Osteoblast (primary cell): ENCODE results near the gene TNC. TPM values are rescaled to one million over a fixed set of nuclear protein-coding genes. Genes with fewer than 3 reads are reported as not detected.

Experiments used
- DNase-seq: peaks from one replicate; pipeline ENCODE4 v3.0.0; 2011; ENCODE audit warnings: low spot score, mixed read lengths; ENCODE audit not compliant: insufficient read length; ENCODE audit errors: missing footprints
- H2AFZ ChIP-seq: 2 replicates; pipeline ENCODE4 v1.6.0; 2011; ENCODE audit warnings: mild to moderate bottlenecking, low read length
- H3K27ac ChIP-seq: 2 replicates; pipeline ENCODE4 v1.5.1; 2011; ENCODE audit warnings: mild to moderate bottlenecking, low read depth, low read length, moderate library complexity
- H3K27me3 ChIP-seq: 2 replicates; pipeline ENCODE4 v1.6.0; 2012; ENCODE audit warnings: mild to moderate bottlenecking, control low read depth, inconsistent platforms, low read length, moderate library complexity; ENCODE audit not compliant: insufficient read depth
- H3K36me3 ChIP-seq: 2 replicates; pipeline ENCODE4 v1.5.1; 2011; ENCODE audit warnings: mild to moderate bottlenecking, low read length, control low read depth, moderate library complexity; ENCODE audit not compliant: insufficient read depth
- H3K4me1 ChIP-seq: 2 replicates; pipeline ENCODE4 v1.5.1; 2011; ENCODE audit warnings: mild to moderate bottlenecking, low read length, control low read depth, moderate library complexity; ENCODE audit not compliant: insufficient read depth
- H3K4me2 ChIP-seq: 2 replicates; pipeline ENCODE4 v1.6.0; 2011; ENCODE audit warnings: mild to moderate bottlenecking, low read length; ENCODE audit not compliant: insufficient read depth
- H3K4me3 ChIP-seq: fragments of 200-600 bp; sonication (generic); 3 replicates; pipeline ENCODE4 v1.5.1; 2012; ENCODE audit warnings: mild to moderate bottlenecking, low read length, inconsistent platforms; ENCODE audit not compliant: insufficient read depth
- H3K79me2 ChIP-seq: 2 replicates; pipeline ENCODE4 v1.6.0; 2012; ENCODE audit warnings: mild to moderate bottlenecking, low read length, control low read depth, inconsistent platforms; ENCODE audit not compliant: insufficient read depth
- H3K9me3 ChIP-seq: 2 replicates; pipeline ENCODE4 v1.5.1; 2011; ENCODE audit warnings: low read depth, low read length, control low read depth
- H4K20me1 ChIP-seq: 2 replicates; pipeline ENCODE4 v1.6.0; 2012; ENCODE audit warnings: mild to moderate bottlenecking, low read length, control low read depth; ENCODE audit not compliant: insufficient read depth
- total RNA-seq: library from RNA; depleted of rRNA; stranded (reverse); fragments of >200 nt; gene quantifications from 2 replicates; pipeline ENCODE4 v1.2.3, GENCODE V29; 2012
- TF ChIP-seq, protein P1 (sequence below): IDR thresholded peaks from 2 replicates; pipeline ENCODE4 v1.5.1; 2011; ENCODE audit warnings: mild to moderate bottlenecking, low read depth, low read length, moderate library complexity; ENCODE audit errors: extremely low read depth

The TNC gene
- total RNA-seq, 1 donor: 611 TPM

GRCh38 chr9:115071176-115071575 lies 46.8 kb downstream of the TNC start:
- TF ChIP-seq, protein P1, sequence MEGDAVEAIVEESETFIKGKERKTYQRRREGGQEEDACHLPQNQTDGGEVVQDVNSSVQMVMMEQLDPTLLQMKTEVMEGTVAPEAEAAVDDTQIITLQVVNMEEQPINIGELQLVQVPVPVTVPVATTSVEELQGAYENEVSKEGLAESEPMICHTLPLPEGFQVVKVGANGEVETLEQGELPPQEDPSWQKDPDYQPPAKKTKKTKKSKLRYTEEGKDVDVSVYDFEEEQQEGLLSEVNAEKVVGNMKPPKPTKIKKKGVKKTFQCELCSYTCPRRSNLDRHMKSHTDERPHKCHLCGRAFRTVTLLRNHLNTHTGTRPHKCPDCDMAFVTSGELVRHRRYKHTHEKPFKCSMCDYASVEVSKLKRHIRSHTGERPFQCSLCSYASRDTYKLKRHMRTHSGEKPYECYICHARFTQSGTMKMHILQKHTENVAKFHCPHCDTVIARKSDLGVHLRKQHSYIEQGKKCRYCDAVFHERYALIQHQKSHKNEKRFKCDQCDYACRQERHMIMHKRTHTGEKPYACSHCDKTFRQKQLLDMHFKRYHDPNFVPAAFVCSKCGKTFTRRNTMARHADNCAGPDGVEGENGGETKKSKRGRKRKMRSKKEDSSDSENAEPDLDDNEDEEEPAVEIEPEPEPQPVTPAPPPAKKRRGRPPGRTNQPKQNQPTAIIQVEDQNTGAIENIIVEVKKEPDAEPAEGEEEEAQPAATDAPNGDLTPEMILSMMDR: no peak
- H2AFZ ChIP-seq: no peak overlapping the region
- H3K36me3 ChIP-seq: peaks cover 92% of the 10 kb centered on the region
- H3K9me3 ChIP-seq: no peaks in the 10 kb centered on the region
- no peak overlapping the region for H3K4me3 ChIP-seq
- no peaks in the 10 kb centered on the region for H3K79me2 ChIP-seq
- no peak overlapping the region for H3K27ac ChIP-seq
- no peak for DNase-seq
- no peaks in the 10 kb centered on the region for H3K27me3 ChIP-seq
- H3K4me1 ChIP-seq: no peaks in the 10 kb centered on the region
- H3K4me2 ChIP-seq: no peak overlapping the region
- no peaks in the 10 kb centered on the region for H4K20me1 ChIP-seq

DNA sequence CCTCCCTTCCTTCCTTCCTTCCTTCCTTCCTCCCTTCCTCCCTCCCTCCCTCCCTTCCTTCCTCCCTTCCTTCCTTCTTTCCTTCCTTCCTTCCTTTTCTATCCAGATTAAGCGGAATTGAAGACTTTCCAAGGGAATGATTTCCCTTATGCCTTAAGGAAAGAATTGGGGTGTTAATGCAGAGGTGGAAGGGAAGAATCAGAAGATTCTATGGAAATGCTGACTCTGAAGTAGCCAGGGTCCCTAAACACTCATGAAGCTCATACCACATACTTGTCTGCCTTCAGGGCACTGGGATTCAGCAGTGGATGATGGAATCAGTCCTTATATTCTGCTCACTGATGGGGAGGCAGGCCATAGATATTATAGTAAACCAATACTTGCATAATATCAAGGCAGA lies 48.2 kb downstream of the TNC start:
- Histone ChIP-seq H2AFZ (no peak overlapping the region), H3K4me2 (no peak overlapping the region), H3K36me3 (peaks cover 84% of the 10 kb centered on the region), H3K79me2 (no peaks in the 10 kb centered on the region), H3K4me1 (no peaks in the 10 kb centered on the region), H3K4me3 (no peak overlapping the region), H4K20me1 (no peaks in the 10 kb centered on the region), H3K27me3 (no peaks in the 10 kb centered on the region), H3K9me3 (no peaks in the 10 kb centered on the region), H3K27ac (no peak overlapping the region)
- DNase-seq: no peak
- TF ChIP-seq, protein P1: no peak

DNA sequence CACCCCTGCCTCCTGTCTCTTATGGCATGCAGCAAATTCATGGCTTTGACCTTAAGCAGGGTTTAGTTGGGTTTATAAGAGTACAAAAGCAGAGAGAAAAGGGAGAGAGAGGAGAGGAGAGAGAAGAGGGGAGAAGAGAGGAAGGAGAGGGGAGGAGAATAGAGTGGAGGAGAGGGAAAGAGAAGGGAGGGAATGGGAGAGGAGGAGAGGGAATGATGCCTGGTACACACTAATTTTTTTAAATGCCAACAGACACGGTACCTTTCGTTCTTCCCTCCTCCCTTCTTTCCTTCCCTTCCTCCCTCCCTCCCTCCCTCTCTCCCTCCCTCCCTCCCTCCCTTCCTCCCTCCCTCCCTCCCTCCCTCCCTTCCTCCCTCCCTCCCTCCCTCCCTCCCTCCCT lies 48.7 kb downstream of the TNC start:
- no peaks in the 10 kb centered on the region for H3K79me2 ChIP-seq
- H3K36me3 ChIP-seq: peaks cover 84% of the 10 kb centered on the region
- no peak for DNase-seq
- no peak overlapping the region for H3K4me2 ChIP-seq
- no peak overlapping the region for H2AFZ ChIP-seq
- H3K9me3 ChIP-seq: no peaks in the 10 kb centered on the region
- peaks cover 1% of the 10 kb centered on the region for H3K4me1 ChIP-seq
- TF ChIP-seq, protein P1: no peak
- H3K4me3 ChIP-seq: no peak overlapping the region
- no peaks in the 10 kb centered on the region for H4K20me1 ChIP-seq
- H3K27me3 ChIP-seq: no peaks in the 10 kb centered on the region
- no peak overlapping the region for H3K27ac ChIP-seq

DNA sequence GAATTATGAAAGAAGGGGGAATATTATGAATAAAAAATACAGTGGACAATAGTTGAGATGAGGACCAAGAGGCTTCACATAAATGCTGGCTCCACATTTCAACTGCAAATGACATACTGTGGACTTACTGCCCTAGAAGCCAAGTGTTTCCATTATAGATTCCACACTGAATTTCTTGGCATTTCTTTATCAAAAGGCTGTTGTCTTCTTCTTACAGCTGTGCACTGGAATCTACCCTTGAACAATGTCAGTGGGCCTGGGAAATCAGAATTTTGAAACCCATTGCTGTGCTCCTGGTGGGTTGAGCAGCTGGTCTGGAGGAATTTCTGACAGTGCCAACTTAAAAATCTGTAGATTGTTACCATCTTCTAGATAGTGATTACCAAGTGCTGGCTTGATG lies 49.9 kb downstream of the TNC start:
- Histone ChIP-seq H3K4me1 (peaks cover 14% of the 10 kb centered on the region), H3K36me3 (peaks cover 84% of the 10 kb centered on the region), H3K27me3 (no peaks in the 10 kb centered on the region), H3K27ac (no peak overlapping the region), H3K9me3 (no peaks in the 10 kb centered on the region), H4K20me1 (no peaks in the 10 kb centered on the region), H3K79me2 (no peaks in the 10 kb centered on the region), H2AFZ (no peak overlapping the region), H3K4me2 (no peak overlapping the region), H3K4me3 (no peak overlapping the region)
- TF ChIP-seq, protein P1: no peak
- DNase-seq: no peak
